Nephron (organoid): ENCODE measurements around the gene TFR2.
A peak's percentile ranks its signal among the peaks of the same experiment; 100 is the strongest.

Experiments used
- H3K27ac Mint-ChIP-seq, 3 experiments: 2 replicates each; pipeline ENCODE4 v1.8.0; 2020; ENCODE audit warnings: mixed read lengths in 3 of 3, mild to moderate bottlenecking in 2 of 3, moderate library complexity in 1 of 3
- H3K27me3 Mint-ChIP-seq: 2 replicates; pipeline ENCODE4 v1.8.0; 2021; ENCODE audit warnings: low read depth, mild to moderate bottlenecking, moderate library complexity, mixed read lengths
- H3K36me3 Mint-ChIP-seq: 2 replicates; pipeline ENCODE4 v1.8.0; 2020; ENCODE audit warnings: low read depth, mixed read lengths
- H3K4me1 Mint-ChIP-seq: 2 replicates; pipeline ENCODE4 v1.8.0; 2020; ENCODE audit warnings: mixed read lengths
- H3K4me3 Mint-ChIP-seq, 3 experiments: 2 replicates each; pipeline ENCODE4 v1.8.0; 2020; ENCODE audit warnings: mild to moderate bottlenecking in 3 of 3, mixed read lengths in 3 of 3, moderate library complexity in 2 of 3
- H3K9me3 Mint-ChIP-seq: 2 replicates; pipeline ENCODE4 v1.8.0; 2020; ENCODE audit warnings: mixed read lengths
- TF ChIP-seq, protein P1 (sequence below), 3 experiments: fragments of 200-600 bp; sonication (generic); IDR thresholded peaks; one replicate each; pipeline ENCODE4 v1.5.0; 2021; ENCODE audit warnings: antibody characterized with exemption in 3 of 3; ENCODE audit not compliant: unreplicated experiment in 3 of 3

The TFR2 gene

DNA sequence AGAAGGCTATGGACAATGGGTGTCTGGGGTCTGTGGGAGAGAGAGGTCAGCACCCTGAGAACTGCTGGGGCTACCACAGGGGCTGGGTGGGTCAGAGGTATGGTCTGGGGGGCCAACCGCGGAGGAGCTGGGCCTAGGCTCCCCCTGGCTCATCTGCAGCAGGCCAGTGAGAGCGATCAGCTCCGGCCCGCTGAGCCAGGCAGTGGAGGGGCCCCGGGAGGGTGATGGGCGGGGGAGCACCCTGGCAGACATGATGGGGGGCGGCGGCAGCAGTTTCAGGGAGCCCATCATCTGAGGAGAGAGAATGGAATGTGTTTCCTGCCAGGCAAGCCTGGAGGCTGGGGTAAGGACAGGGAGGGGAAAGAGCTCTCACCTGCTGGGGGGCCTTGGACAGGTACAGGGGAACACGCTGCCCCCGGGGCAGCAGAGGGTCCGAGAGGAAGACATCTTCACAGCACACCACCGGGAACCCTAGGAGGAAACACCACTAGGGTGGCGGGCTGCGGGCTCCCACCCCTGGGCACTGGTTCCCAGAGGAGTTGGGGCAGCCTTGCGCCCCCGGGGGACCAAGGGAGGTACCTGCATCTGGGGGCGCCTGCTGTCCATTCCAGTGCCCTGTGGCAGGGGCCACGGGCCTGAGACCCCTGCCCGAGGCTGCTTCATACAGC lies 68.9 kb downstream of the TFR2 start:
- peaks cover 11% of the 10 kb centered on the region for H3K36me3 Mint-ChIP-seq
- H3K27me3 Mint-ChIP-seq = peaks cover 28% of the 10 kb centered on the region
- H3K4me3 Mint-ChIP-seq = peak overlapping the region in 1 of 3 experiments; percentile 34
- TF ChIP-seq, protein P1, sequence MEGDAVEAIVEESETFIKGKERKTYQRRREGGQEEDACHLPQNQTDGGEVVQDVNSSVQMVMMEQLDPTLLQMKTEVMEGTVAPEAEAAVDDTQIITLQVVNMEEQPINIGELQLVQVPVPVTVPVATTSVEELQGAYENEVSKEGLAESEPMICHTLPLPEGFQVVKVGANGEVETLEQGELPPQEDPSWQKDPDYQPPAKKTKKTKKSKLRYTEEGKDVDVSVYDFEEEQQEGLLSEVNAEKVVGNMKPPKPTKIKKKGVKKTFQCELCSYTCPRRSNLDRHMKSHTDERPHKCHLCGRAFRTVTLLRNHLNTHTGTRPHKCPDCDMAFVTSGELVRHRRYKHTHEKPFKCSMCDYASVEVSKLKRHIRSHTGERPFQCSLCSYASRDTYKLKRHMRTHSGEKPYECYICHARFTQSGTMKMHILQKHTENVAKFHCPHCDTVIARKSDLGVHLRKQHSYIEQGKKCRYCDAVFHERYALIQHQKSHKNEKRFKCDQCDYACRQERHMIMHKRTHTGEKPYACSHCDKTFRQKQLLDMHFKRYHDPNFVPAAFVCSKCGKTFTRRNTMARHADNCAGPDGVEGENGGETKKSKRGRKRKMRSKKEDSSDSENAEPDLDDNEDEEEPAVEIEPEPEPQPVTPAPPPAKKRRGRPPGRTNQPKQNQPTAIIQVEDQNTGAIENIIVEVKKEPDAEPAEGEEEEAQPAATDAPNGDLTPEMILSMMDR (IDR thresholded peaks at IDR 0.05; ENCODE audit: unreplicated experiment in 3 of 3) = no peak
- H3K27ac Mint-ChIP-seq = peak overlapping the region; percentile 51 to 80 (median 56)
- no peaks in the 10 kb centered on the region for H3K9me3 Mint-ChIP-seq
- H3K4me1 Mint-ChIP-seq = peaks cover 17% of the 10 kb centered on the region

DNA sequence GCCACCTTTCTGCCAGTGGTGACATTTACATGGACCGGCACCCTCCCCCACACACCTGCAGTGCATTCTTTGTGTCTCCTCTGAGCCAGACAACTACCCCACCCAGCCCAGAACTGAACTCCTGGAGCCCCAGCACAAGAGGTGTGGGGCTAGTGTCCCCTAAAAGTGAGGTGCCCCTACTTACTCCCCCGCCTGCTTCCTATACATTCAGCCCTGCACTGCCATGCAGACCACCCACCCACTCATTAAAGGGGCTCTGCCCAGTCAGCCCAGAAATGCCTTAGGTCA lies 69.6 kb downstream of the TFR2 start:
- Mint-ChIP-seq H3K9me3 (no peaks in the 10 kb centered on the region), H3K27me3 (peaks cover 28% of the 10 kb centered on the region), H3K4me1 (peaks cover 20% of the 10 kb centered on the region), H3K4me3 (peak overlapping the region in 2 of 3 experiments; percentile 10 to 34), H3K27ac (peak overlapping the region; percentile 51 to 80 (median 56)), H3K36me3 (peaks cover 11% of the 10 kb centered on the region)
- TF ChIP-seq, protein P1 (IDR thresholded peaks at IDR 0.05; ENCODE audit: unreplicated experiment in 3 of 3) = no peak

DNA sequence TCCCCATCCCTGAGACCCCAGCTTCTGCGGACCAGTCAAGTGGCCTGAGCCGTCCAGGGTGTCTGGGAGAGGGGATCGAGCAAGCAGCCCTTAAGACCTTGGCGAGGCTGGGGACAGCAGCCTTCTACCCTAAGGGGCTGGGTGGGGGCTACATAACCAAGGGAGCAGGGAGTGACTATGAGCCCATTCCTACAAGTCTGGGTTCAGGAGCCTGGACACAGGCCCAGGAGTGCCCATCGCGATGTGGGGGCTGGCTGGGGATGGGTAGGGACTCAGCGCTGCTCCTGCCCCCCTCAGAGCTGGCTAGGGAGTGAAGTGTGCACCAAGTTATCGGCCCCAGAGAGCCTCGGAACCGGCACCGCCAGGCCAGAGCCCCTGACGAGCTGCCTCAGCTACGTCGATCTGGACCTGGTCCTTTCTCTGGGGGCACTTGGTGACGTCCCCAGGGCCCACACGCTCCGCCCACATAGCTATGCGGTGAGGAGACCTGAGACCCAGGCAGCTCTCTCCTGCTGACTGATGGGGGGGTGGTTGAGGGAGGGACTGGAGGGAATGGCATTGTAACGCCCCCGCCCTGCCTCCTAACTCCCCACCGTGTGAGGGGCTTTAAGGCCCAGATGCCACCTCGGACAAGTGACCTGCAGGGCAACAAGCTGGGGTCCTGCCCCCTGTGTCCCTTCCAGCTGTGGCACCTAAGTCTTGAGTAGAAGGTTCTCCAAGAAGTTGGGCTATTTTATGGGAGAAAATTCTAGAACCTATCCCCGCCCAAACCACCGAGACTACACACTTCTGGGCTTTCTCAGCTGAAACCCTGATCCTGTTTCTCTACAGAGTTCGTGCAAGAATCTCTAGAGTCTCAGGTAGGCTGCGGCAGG lies 70.2 kb downstream of the TFR2 start:
- H3K4me3 Mint-ChIP-seq = peak overlapping the region in 1 of 3 experiments; percentile 27
- TF ChIP-seq, protein P1 (IDR thresholded peaks at IDR 0.05; ENCODE audit: unreplicated experiment in 3 of 3) = no peak
- H3K27ac Mint-ChIP-seq = peak overlapping the region; percentile 51 to 80 (median 56)
- H3K9me3 Mint-ChIP-seq = no peaks in the 10 kb centered on the region
- peaks cover 28% of the 10 kb centered on the region for H3K27me3 Mint-ChIP-seq
- peaks cover 7% of the 10 kb centered on the region for H3K36me3 Mint-ChIP-seq
- H3K4me1 Mint-ChIP-seq = peaks cover 25% of the 10 kb centered on the region
